ENCODE data around the gene CLDN17.

Gene CLDN17

GRCh38 chr21:30117631-30118030, 49.0 kb downstream of the CLDN17 start:
- no peak for DNase-seq (ENCODE audit: low spot score)

- no peak for DNase-seq (ENCODE audit: low spot score)
Observed at GRCh38 chr21:30116479-30116878, 50.1 kb downstream of the CLDN17 start.
